ENCODE results near the gene SOX13. TPM values are rescaled to one million over a fixed set of nuclear protein-coding genes. Genes with fewer than 3 reads are reported as not detected.

Gene SOX13
- polyA plus RNA-seq, 3 donors = 0.52 TPM; not detected in 2

GRCh38 chr1:204027446-204027845, 45.5 kb upstream of the SOX13 start:
- intact Hi-C loops (cut with micrococcal nuclease) = no loop called here
- H3K4me3 ChIP-seq (replicated peaks in 1 of 3; ENCODE audit: low read depth in 2 of 3, low read length in 3 of 3) = no peak overlapping the region
- Mint-ChIP-seq H3K36me3 (no peaks in the 10 kb centered on the region), H3K4me3 (peak overlapping the region in 1 of 2 donors; percentile 1), H3K9me3 (no peaks in the 10 kb centered on the region), H3K27me3 (ENCODE audit: low read depth in 3 of 3) (peaks cover 14 to 26% (median 20%) of the 10 kb centered on the region in 3 donors), H3K4me1 (peaks cover 4% of the 10 kb centered on the region), H3K27ac (no peak overlapping the region)
- peaks cover 0 to 3% of the 10 kb centered on the region in 2 donors for H3K27me3 ChIP-seq (ENCODE audit: control insufficient read depth in 2 of 2, insufficient read depth in 2 of 2, low read length in 2 of 2)
- no peaks in the 10 kb centered on the region for H3K79me2 ChIP-seq (ENCODE audit: insufficient read depth, low read length)
- no CpG with 5 or more reads among the region's 3 CpGs for WGBS (ENCODE audit: insufficient coverage)
- no peaks in the 10 kb centered on the region for H4K20me1 ChIP-seq (ENCODE audit: insufficient read depth, low read length)
- H3K9me3 ChIP-seq (replicated peaks in 1 of 2; ENCODE audit: control insufficient read depth in 1 of 2, insufficient read depth in 1 of 2, low read length in 2 of 2) = no peaks in the 10 kb centered on the region
- H3K4me2 ChIP-seq (replicated peaks; ENCODE audit: extremely low read depth, low read length, poor library complexity, severe bottlenecking) = no peak overlapping the region
- no peaks in the 10 kb centered on the region for H3K36me3 ChIP-seq (replicated peaks in 1 of 2; ENCODE audit: control insufficient read depth in 1 of 2, insufficient read depth in 2 of 2, low read length in 2 of 2)
- no peak overlapping the region for H3K27ac ChIP-seq (ENCODE audit: low read depth in 1 of 2, low read length in 2 of 2)
- no peak overlapping the region for H2AFZ ChIP-seq (ENCODE audit: insufficient read depth, low read depth, low read length, poor library complexity, severe bottlenecking)
- no peaks in the 10 kb centered on the region for H3K4me1 ChIP-seq (ENCODE audit: control insufficient read depth in 1 of 2, insufficient read depth in 2 of 2, low read length in 2 of 2)
- DNase-seq = no peak
- no peak overlapping the region for H3K9ac ChIP-seq (ENCODE audit: insufficient read depth, low read length, poor library complexity, severe bottlenecking)
- TF ChIP-seq CTCF (IDR thresholded peaks at IDR 0.05) = no peak

GRCh38 chr1:204029016-204029415, 43.9 kb upstream of the SOX13 start:
- no peaks in the 10 kb centered on the region for H3K36me3 ChIP-seq (replicated peaks in 1 of 2; ENCODE audit: control insufficient read depth in 1 of 2, insufficient read depth in 2 of 2, low read length in 2 of 2)
- no peaks in the 10 kb centered on the region for H3K9me3 Mint-ChIP-seq
- no peak for DNase-seq
- no peak overlapping the region for H2AFZ ChIP-seq (ENCODE audit: insufficient read depth, low read depth, low read length, poor library complexity, severe bottlenecking)
- H3K4me1 Mint-ChIP-seq = peaks cover 4% of the 10 kb centered on the region
- H3K27me3 ChIP-seq (ENCODE audit: control insufficient read depth in 2 of 2, insufficient read depth in 2 of 2, low read length in 2 of 2) = peaks cover 0 to 3% of the 10 kb centered on the region in 2 donors
- H3K9ac ChIP-seq (ENCODE audit: insufficient read depth, low read length, poor library complexity, severe bottlenecking) = no peak overlapping the region
- no peaks in the 10 kb centered on the region for H4K20me1 ChIP-seq (ENCODE audit: insufficient read depth, low read length)
- no peaks in the 10 kb centered on the region for H3K4me1 ChIP-seq (ENCODE audit: control insufficient read depth in 1 of 2, insufficient read depth in 2 of 2, low read length in 2 of 2)
- H3K4me2 ChIP-seq (replicated peaks; ENCODE audit: extremely low read depth, low read length, poor library complexity, severe bottlenecking) = no peak overlapping the region
- intact Hi-C loops (cut with micrococcal nuclease) = no loop called here
- H3K36me3 Mint-ChIP-seq = no peaks in the 10 kb centered on the region
- H3K4me3 ChIP-seq (replicated peaks in 1 of 3; ENCODE audit: low read depth in 2 of 3, low read length in 3 of 3) = no peak overlapping the region
- no peak for TF ChIP-seq CTCF (IDR thresholded peaks at IDR 0.05)
- H3K79me2 ChIP-seq (ENCODE audit: insufficient read depth, low read length) = no peaks in the 10 kb centered on the region
- H3K27ac Mint-ChIP-seq = no peak overlapping the region
- no peak overlapping the region for H3K4me3 Mint-ChIP-seq
- peaks cover 13 to 22% (median 20%) of the 10 kb centered on the region in 3 donors for H3K27me3 Mint-ChIP-seq (ENCODE audit: low read depth in 3 of 3)
- no peak overlapping the region for H3K27ac ChIP-seq (ENCODE audit: low read depth in 1 of 2, low read length in 2 of 2)
- no peaks in the 10 kb centered on the region for H3K9me3 ChIP-seq (replicated peaks in 1 of 2; ENCODE audit: control insufficient read depth in 1 of 2, insufficient read depth in 1 of 2, low read length in 2 of 2)
- WGBS (ENCODE audit: insufficient coverage) = 95% methylated on average over 11 of the region's 11 CpGs

Data from CD14-positive monocyte (primary cell).